Regular cardiac myocyte (primary cell): Measurements from ENCODE around the gene FLT3LG. TPM values are rescaled to one million over a fixed set of nuclear protein-coding genes. Genes with fewer than 3 reads are reported as not detected.

Experiments
- total RNA-seq: library from RNA; depleted of rRNA; stranded (reverse); fragments of >200 nt; gene quantifications from 2 replicates; pipeline ENCODE4 v1.2.3, GENCODE V29; 2014

Gene FLT3LG, protein sequence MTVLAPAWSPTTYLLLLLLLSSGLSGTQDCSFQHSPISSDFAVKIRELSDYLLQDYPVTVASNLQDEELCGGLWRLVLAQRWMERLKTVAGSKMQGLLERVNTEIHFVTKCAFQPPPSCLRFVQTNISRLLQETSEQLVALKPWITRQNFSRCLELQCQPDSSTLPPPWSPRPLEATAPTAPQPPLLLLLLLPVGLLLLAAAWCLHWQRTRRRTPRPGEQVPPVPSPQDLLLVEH
- total RNA-seq, result 1.5 and 3.4 TPM in 2 replicates

DNA sequence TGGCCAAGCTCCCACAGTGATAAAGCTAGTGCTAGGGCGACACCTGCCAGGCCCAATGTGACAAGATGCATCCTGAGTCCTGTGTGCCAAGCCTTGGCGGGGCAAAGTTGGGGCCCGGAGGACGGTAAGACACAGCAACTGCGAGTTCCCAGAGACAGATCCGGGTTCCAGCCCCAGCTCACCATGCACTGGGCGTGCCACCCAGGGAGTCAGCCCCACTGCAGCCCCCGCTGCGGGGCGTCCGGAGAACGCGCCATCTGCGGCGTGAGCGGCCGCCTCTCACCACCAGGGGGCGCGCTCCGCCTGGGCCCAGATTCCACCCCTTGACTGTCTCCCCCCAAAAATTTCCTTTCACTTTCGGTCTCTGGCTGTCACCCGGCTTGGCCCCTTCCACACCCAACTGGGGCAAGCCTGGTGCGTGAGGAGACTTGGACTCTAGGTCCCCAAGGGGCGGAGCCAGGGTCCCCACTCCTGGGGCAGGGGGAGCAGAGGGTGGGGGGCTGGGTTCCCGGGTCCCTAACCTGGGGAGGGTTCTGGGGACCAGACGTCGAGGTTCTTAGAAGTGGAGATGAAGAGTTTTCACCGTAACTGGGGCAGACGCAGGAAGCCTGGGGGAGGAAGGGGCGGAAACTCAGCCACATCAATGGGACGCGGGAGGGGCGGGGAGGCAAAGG lies at the start of gene FLT3LG:
Gene FLT3LG, plus strand, starts transcription at position 348 of the 674 bp plus-strand sequence. CDS start 425 bp downstream, outside the sequence.

DNA sequence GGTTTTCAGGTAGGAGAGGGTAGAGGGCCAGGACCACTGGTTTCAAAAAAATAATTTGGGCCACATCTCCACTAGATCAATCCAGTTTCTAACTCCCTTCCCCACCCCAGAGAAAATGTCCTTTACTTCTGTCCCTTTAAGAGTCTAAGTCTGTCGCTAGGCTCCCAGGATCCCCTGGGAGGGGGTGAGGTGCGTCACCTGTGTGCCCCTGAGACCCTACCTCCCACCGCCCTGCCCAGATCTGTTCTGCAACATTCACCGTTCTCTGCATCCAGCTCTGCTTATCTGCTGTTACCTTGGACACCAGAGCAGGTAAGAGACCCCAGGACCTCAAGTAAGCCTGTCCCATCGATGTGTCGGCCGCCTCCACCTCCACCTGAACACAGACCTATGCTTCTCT lies 48.8 kb upstream of the FLT3LG start, which contains the start of gene GFY:
Gene GFY, plus strand, starts transcription at position 211 of the 400 bp plus-strand sequence. CDS start 1,043 bp downstream, outside the sequence.

DNA sequence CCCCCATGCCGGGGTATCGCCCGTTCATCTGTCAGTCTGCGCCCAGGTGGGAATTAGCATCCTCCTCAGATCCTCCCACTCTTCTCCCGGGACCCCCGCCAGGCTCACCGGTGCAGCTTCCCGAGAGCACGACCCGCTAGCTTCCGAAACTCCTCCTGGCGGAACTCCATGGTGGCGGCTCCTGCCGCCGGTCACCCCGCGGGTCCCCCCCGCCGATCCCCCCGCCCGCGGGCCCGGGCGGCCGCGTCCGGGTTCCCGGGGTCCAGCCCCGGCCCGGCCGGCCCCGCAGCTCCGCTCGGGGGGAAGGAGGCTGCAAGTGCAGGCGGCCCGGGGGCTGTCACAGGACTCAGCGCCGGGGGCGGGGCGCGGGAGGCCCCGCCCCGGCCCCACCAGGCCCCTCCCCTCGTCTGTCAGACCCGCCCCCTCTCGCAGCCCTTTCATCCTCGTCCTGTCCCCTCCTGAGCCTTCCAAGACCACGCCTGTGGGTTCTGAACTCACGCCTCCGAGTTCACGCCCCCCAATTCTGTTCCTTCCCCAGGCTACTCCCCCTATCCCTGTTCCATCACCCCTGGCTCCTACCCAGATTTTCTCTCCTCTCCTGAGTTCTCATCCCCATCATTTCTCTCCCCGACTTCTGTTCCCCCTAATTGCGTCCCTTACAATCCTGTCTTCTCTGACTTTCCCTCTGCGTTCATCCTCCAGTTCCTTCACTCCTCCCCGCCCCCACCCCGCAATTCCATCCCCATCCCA lies 32.6 kb upstream of the FLT3LG start, which contains the start of gene SLC17A7:
Gene SLC17A7, minus strand, starts transcription at position 318 of the 750 bp plus-strand sequence. Its CDS starts 148 bp downstream, at position 170.

DNA sequence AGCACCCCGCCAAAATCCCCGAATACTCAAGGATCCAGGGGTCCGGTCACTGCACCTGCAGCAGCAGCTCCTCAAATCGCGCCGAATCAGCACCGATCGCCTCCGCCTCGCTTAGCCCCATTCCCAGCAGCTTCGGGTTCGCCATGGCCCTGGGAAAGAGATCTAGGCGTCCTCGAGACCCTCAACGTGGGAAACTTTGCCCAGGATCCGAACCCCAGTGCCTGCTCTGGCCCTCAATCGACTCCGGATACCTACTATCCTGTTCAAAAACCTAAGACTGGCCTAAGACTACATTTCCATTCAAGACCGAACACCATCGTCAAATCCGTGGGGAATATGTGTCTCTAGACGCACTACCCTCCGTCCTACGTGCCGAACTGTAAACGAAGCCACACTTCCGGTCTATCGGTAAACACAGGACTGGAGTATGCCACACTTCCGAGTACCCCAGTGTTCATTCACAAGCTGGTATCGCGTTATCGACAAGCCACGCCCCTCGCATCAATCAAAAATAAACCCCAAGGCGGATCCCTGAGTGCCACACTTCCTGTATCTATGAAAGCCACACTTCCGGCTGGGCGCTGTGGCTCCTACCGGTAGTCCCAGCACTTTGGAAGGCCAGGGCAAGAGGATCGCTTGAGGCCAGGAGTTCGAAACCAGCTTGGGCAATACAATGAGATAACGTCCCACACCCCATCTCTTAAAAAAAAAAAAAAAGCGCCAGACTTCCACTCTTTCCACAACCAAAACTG lies 22.4 kb upstream of the FLT3LG start, which contains the start of gene PIH1D1:
Gene PIH1D1, minus strand, starts transcription at position 385 of the 752 bp plus-strand sequence. Its CDS starts 240 bp downstream, at position 145.

DNA sequence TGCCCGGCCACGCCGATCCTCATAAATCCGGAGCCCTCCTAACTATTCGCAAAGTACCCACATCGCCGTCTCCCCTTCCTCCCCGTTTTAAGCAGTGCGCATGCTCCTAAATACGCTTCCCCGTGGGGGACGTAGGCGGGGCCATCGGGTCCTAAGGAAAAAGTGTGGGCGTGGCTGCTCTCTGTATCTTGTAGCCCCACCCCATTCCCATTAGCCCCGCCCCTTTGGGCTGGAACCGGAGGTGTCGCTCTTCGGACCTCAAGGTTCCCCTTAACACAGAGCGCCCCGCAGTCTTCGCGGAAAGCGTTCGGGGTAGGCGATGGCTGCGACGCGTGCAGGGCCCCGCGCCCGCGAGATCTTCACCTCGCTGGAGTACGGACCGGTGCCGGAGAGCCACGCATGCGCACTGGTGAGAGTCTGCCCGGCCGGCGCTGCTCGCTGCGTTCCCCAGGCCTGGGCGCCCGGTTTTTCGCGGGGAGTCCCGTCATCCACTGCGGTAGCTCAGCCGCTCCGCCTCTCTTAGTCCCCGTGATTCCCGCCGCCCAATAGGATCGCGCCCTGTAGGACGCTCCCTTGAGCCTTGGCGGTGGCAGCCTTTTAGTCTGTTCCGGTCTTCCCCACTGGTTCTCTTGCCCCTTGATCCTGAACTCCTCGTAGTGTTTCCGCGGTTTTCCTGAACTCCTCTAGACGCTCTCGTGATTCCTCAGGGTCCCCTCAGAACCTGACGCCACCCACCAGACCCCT lies 20.8 kb upstream of the FLT3LG start, which contains the start of gene ALDH16A1:
Gene ALDH16A1, plus strand, starts transcription at position 213 of the 744 bp plus-strand sequence. Its CDS starts 107 bp downstream, at position 320.

DNA sequence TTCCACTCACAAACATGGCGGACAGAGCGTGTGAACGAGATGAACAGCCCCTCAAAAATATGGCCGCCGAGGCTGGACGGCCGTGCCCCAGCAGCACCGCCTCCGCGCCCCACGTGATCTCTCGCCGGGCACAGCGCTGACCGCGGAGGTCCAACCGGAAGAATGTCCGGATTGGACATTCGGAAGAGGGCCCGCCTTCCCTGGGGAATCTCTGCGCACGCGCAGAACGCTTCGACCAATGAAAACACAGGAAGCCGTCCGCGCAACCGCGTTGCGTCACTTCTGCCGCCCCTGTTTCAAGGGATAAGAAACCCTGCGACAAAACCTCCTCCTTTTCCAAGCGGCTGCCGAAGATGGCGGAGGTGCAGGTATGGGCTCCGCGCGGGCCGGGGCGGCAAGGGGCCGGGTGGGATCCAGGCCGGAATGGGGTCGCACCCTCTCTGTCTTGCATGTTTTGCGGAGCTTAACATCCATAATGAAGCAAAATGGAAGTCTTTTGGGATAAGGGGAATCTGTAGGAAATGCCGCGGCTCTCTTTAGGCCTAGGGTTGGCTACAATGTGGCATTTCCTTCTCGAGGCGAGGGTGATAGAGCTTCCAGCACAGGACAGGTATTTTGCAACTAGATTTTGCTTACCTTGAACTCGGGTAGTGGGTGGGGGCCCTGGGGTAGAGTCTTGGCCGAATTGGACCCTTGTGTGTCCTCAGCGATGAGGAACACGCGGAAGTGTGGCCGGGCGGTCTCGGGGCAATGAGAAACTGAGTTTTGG lies 13.4 kb downstream of the FLT3LG start, which contains the start of gene RPL13A:
Gene RPL13A, plus strand, starts transcription at position 332 of the 769 bp plus-strand sequence. Its CDS starts 22 bp downstream, at position 354.

Other genes starting within 250 kb of the FLT3LG start
- gene SLC6A16, start 149.0 kb upstream of the FLT3LG start, total RNA-seq, result 0.38 and 0.56 TPM in 2 replicates
- gene CD37, start 138.8 kb upstream of the FLT3LG start, total RNA-seq, result 0.28 TPM in 1 of 2 replicates, not detected in the other
- 14.7 and 25.9 TPM in 2 replicates for gene TEAD2, start 111.8 kb upstream of the FLT3LG start, total RNA-seq
- gene DKKL1, start 110.3 kb upstream of the FLT3LG start, total RNA-seq, result not detected in 2 replicates
- not detected in 2 replicates for gene KASH5, start 86.0 kb upstream of the FLT3LG start, total RNA-seq
- gene PTH2, start 50.8 kb upstream of the FLT3LG start, total RNA-seq, result not detected in 2 replicates
- gene GFY, start 48.8 kb upstream of the FLT3LG start, total RNA-seq, result not detected in 2 replicates
- 0.19 and 1.1 TPM in 2 replicates for gene SLC17A7, start 32.7 kb upstream of the FLT3LG start, total RNA-seq
- 133 and 157 TPM in 2 replicates for gene PIH1D1, start 22.4 kb upstream of the FLT3LG start, total RNA-seq
- 17.2 and 59.2 TPM in 2 replicates for gene ALDH16A1, start 21.0 kb upstream of the FLT3LG start, total RNA-seq
- gene RPL13A, start 13.4 kb downstream of the FLT3LG start, total RNA-seq, result 2,978 and 3,842 TPM in 2 replicates
- 3,515 and 5,692 TPM in 2 replicates for gene RPS11, start 22.2 kb downstream of the FLT3LG start, total RNA-seq
- gene FCGRT, start 38.4 kb downstream of the FLT3LG start, total RNA-seq, result 19.0 and 69.3 TPM in 2 replicates
- gene RCN3, start 53.8 kb downstream of the FLT3LG start, total RNA-seq, result 198 and 257 TPM in 2 replicates
- gene NOSIP, start 106.3 kb downstream of the FLT3LG start, total RNA-seq, result 49.6 and 72.9 TPM in 2 replicates
- 0.19 and 1.1 TPM in 2 replicates for gene PRRG2, start 107.1 kb downstream of the FLT3LG start, total RNA-seq
- 1.1 and 1.3 TPM in 2 replicates for gene PRR12, start 117.0 kb downstream of the FLT3LG start, total RNA-seq
- 60.8 and 71.9 TPM in 2 replicates for gene RRAS, start 165.9 kb downstream of the FLT3LG start, total RNA-seq
- gene SCAF1, start 168.0 kb downstream of the FLT3LG start, total RNA-seq, result 10.1 and 21.5 TPM in 2 replicates
- 48.8 and 80.3 TPM in 2 replicates for gene IRF3, start 191.6 kb downstream of the FLT3LG start, total RNA-seq
- 2.8 and 12.8 TPM in 2 replicates for gene BCL2L12, start 191.7 kb downstream of the FLT3LG start, total RNA-seq
- 274 and 493 TPM in 2 replicates for gene PRMT1, start 203.1 kb downstream of the FLT3LG start, total RNA-seq
- gene ADM5, start 215.4 kb downstream of the FLT3LG start, total RNA-seq, result 0.56 and 0.77 TPM in 2 replicates
- gene CPT1C, start 216.9 kb downstream of the FLT3LG start, total RNA-seq, result 13.0 and 15.5 TPM in 2 replicates